Esophagus squamous epithelium (tissue), 4 donors: ENCODE results near the gene POLR2C.

Experiments used
- POLR2A ChIP-seq, 4 donors: fragments of 450-650 bp; IDR thresholded peaks; one replicate each; pipeline ENCODE4 v1.6.1; 2017; ENCODE audit warnings: antibody characterized with exemption in 4 of 4, mild to moderate bottlenecking in 4 of 4, moderate library complexity in 3 of 4
- TF ChIP-seq, protein P1 (sequence below), 6 experiments: fragments of 450-650 bp in 4 of 6; fragments of 200-600 bp in 2 of 6; sonication (generic) in 2 of 6; IDR thresholded peaks; one replicate each; pipeline ENCODE4 v1.5.1; 2016 to 2019; ENCODE audit warnings: antibody characterized with exemption in 6 of 6, mild to moderate bottlenecking in 4 of 6, moderate library complexity in 4 of 6

DNA sequence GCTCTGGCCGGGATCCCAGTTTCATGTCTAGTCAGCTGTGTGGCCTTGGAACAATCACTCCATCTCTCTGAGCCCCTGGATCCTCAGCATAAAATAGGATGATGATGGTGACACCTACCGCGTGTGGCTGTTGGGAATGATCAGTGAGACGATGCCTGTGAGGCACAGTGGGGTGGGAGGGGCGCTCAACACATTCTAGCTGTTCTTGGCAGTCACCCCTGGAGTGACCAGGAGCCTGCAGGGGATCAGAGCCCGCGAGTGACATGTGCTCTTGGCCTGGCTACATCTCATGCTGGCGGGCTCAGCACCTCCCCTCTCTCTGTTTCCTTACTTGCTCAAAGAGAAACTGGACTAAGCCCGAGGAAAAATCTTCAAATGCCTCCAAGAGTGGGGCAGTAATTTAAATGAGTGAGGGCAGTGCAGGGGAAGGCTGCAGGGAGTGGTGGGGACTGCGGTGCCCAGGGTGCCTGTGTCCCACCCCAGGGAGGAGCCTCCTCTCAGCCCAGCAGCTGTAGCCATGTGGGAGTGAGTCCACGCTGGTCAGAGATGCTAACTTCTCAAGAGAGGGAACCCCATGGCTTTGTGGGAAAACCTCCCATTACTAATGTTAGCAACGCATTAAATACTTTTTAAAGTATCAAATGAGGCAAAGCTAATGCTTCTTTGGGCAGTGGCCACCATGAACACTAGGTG, 46.9 kb downstream of the POLR2C start:
- TF ChIP-seq, protein P1, sequence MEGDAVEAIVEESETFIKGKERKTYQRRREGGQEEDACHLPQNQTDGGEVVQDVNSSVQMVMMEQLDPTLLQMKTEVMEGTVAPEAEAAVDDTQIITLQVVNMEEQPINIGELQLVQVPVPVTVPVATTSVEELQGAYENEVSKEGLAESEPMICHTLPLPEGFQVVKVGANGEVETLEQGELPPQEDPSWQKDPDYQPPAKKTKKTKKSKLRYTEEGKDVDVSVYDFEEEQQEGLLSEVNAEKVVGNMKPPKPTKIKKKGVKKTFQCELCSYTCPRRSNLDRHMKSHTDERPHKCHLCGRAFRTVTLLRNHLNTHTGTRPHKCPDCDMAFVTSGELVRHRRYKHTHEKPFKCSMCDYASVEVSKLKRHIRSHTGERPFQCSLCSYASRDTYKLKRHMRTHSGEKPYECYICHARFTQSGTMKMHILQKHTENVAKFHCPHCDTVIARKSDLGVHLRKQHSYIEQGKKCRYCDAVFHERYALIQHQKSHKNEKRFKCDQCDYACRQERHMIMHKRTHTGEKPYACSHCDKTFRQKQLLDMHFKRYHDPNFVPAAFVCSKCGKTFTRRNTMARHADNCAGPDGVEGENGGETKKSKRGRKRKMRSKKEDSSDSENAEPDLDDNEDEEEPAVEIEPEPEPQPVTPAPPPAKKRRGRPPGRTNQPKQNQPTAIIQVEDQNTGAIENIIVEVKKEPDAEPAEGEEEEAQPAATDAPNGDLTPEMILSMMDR (IDR thresholded peaks at IDR 0.05): no peak
- no peak for TF ChIP-seq POLR2A (IDR thresholded peaks at IDR 0.05)
